ENCODE results near the gene TRNP1.

- no peak for TF ChIP-seq CTCF (IDR thresholded peaks at IDR 0.05)
- no peak for TF ChIP-seq POLR2A (IDR thresholded peaks at IDR 0.05)
These were observed 11.7 kb downstream of the TRNP1 start for GRCh38 chr1:27005166-27005530.
